ENCODE data around the gene AK8.

GRCh38 chr9:132914924-132915323 is 36.8 kb upstream of the AK8 start:
- no peak for TF ChIP-seq CTCF (IDR thresholded peaks at IDR 0.05; ENCODE audit: low read length)
- no peak for TF ChIP-seq EZH2 (IDR thresholded peaks at IDR 0.05; ENCODE audit: borderline replicate concordance, low read length)

All from OCI-LY1 (cell line).